Vagina (tissue), 2 donors: ENCODE data around the gene ITGA11. TPM values are rescaled to one million over a fixed set of nuclear protein-coding genes. Genes with fewer than 3 reads are reported as not detected.

Source experiments
- DNase-seq, 2 donors: peaks; one replicate each; pipeline ENCODE4 v3.0.0-alpha.2; 2017; ENCODE audit errors: extremely low spot score in 2 of 2
- H3K27ac ChIP-seq: fragments of 200-600 bp; sonication (generic); one replicate; pipeline ENCODE4 v1.5.1; 2019
- H3K27me3 ChIP-seq: fragments of 200-600 bp; sonication (generic); one replicate; pipeline ENCODE4 v1.5.1; 2019
- H3K36me3 ChIP-seq, 2 donors: fragments of 200-600 bp; sonication (generic); one replicate each; pipeline ENCODE4 v1.5.1; 2017 to 2019
- H3K4me1 ChIP-seq: fragments of 200-600 bp; sonication (generic); one replicate; pipeline ENCODE4 v1.5.1; 2019
- H3K4me3 ChIP-seq, 2 donors: fragments of 200-600 bp; sonication (generic); 1 replicate in 1 of 2; 2 replicates in 1 of 2; pipeline ENCODE4 v1.5.1; 2016 to 2019
- H3K9me3 ChIP-seq: fragments of 200-600 bp; sonication (generic); one replicate; pipeline ENCODE4 v1.5.1; 2019
- CTCF ChIP-seq, 3 experiments: fragments of 450-650 bp in 2 of 3; fragments of 200-600 bp in 1 of 3; sonication (generic) in 1 of 3; IDR thresholded peaks; one replicate each; pipeline ENCODE4 v1.5.1; 2017 to 2019; ENCODE audit warnings: antibody characterized with exemption in 3 of 3, mild to moderate bottlenecking in 2 of 3, moderate library complexity in 2 of 3
- POLR2A ChIP-seq, 2 donors: fragments of 450-650 bp; IDR thresholded peaks; one replicate each; pipeline ENCODE4 v1.6.1; 2017; ENCODE audit warnings: antibody characterized with exemption in 2 of 2, mild to moderate bottlenecking in 2 of 2, moderate library complexity in 2 of 2
- POLR2AphosphoS5 ChIP-seq, 2 donors: sonication (generic); formaldehyde crosslinking; IDR thresholded peaks; one replicate each; pipeline ENCODE4 v1.9.0; 2017; ENCODE audit warnings: antibody characterized with exemption in 2 of 2, mild to moderate bottlenecking in 2 of 2, low read depth in 1 of 2; ENCODE audit not compliant: insufficient read depth in 1 of 2
- intact Hi-C: fragments of 100-400 bp; cut with DNase I; formaldehyde crosslinking; loops from one replicate; pipeline ENCODE4 v1.15.1; 2023
- total RNA-seq: library from RNA; depleted of rRNA; stranded (reverse); fragments of >200 nt; gene quantifications from one replicate; pipeline ENCODE4 v1.2.3, GENCODE V29; 2016

Gene ITGA11
- total RNA-seq, 1 donor from 2014 or later, result 15.5 TPM

GRCh38 chr15:68311859-68312557 is 120.0 kb downstream of the ITGA11 start:
- Histone ChIP-seq H3K36me3 (no peaks in the 10 kb centered on the region), H3K4me3 (no peak overlapping the region), H3K4me1 (peaks cover 2% of the 10 kb centered on the region), H3K27ac (no peak overlapping the region), H3K9me3 (no peaks in the 10 kb centered on the region), H3K27me3 (no peaks in the 10 kb centered on the region)
- no peak for DNase-seq
- TF ChIP-seq POLR2A (IDR thresholded peaks at IDR 0.05) (no peak), POLR2AphosphoS5 (IDR thresholded peaks at IDR 0.05; ENCODE audit: insufficient read depth in 1 of 2, low read depth in 1 of 2) (no peak), CTCF (IDR thresholded peaks at IDR 0.05) (no peak)
- intact Hi-C loops, result no loop called here

GRCh38 chr15:68311464-68311835 is 120.5 kb downstream of the ITGA11 start:
- Histone ChIP-seq H3K4me1 (peaks cover 7% of the 10 kb centered on the region), H3K27ac (no peak overlapping the region), H3K27me3 (no peaks in the 10 kb centered on the region), H3K36me3 (no peaks in the 10 kb centered on the region), H3K4me3 (no peak overlapping the region), H3K9me3 (no peaks in the 10 kb centered on the region)
- intact Hi-C loops, result no loop called here
- no peak for TF ChIP-seq CTCF (IDR thresholded peaks at IDR 0.05)
- no peak for TF ChIP-seq POLR2AphosphoS5 (IDR thresholded peaks at IDR 0.05; ENCODE audit: insufficient read depth in 1 of 2, low read depth in 1 of 2)
- no peak for TF ChIP-seq POLR2A (IDR thresholded peaks at IDR 0.05)
- no peak for DNase-seq

DNA sequence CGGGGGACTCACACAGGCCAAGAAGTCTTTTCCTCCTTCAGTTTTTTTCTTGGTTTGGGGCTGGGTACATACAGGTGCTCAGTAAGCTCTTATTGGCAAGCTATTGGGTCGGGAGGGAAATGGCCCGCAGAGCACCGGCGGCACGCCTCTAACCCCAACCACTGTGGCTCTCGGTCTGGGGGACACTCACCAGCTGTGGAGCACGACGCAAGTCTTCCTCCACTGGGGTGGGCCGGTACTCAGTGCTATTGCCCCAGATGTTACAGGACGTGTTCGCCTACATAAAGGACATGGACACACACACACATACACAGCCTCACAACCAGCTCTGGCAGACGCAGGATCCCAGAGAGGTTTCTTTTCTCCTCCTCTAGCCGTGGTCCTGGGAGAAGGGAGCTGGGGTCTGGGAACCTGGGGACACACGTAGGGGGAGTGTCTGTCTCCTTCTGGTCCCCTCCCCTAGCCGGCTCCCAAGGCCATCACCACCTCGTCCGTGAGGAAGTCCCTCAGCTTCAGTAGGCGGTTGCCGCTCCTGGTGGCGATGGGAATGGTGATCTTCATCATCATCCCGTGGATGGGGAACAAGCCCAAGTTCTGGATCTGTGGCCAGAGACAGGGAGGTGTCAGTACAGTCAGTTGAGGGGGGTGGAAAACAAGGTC is 121.0 kb downstream of the ITGA11 start:
- intact Hi-C loops, result no loop called here
- Histone ChIP-seq H3K36me3 (no peaks in the 10 kb centered on the region), H3K9me3 (no peaks in the 10 kb centered on the region), H3K27ac (no peak overlapping the region), H3K4me1 (peaks cover 11% of the 10 kb centered on the region), H3K27me3 (no peaks in the 10 kb centered on the region), H3K4me3 (no peak overlapping the region)
- peak; percentile 83 to 93 for DNase-seq
- no peak for TF ChIP-seq CTCF (IDR thresholded peaks at IDR 0.05)
- no peak for TF ChIP-seq POLR2A (IDR thresholded peaks at IDR 0.05)
- TF ChIP-seq POLR2AphosphoS5 (IDR thresholded peaks at IDR 0.05; ENCODE audit: insufficient read depth in 1 of 2, low read depth in 1 of 2), result no peak

DNA sequence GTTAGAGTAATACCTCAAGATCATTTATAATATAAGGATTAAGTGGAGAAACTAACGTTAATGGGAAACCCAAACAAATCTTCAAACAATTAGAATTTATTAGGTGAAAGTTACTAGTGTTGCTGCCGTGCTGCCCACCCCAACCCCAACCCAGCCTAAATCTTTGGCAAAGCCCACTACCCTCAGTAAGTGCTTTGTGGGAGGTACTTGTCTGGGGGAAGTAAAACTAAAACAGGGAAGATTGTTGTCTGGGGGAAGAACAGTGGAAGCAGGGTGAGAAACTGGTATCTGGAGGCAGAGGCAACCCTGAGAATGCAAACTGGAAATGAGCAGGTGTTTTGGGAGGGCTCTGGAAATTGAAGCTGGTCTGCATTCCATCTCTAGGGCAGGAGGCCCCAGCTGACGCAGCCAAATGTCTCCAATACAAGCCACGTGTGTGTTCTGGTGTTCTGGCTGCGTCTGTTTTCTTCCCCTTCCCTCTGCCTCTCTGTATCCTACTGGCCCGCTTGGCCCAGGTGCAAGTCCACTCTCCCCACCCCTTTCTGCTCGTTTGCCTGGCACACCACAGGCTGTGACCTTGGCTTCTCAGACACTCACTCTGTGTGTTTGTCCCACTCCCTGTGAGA is 121.7 kb downstream of the ITGA11 start:
- intact Hi-C loops, result no loop called here
- DNase-seq, result peak in 1 of 2 donors; percentile 67
- peak overlapping the region; percentile 9 for H3K27ac ChIP-seq
- peaks cover 11% of the 10 kb centered on the region for H3K4me1 ChIP-seq
- no peak overlapping the region for H3K4me3 ChIP-seq
- H3K27me3 ChIP-seq, result no peaks in the 10 kb centered on the region
- H3K9me3 ChIP-seq, result no peaks in the 10 kb centered on the region
- no peak for TF ChIP-seq POLR2AphosphoS5 (IDR thresholded peaks at IDR 0.05; ENCODE audit: insufficient read depth in 1 of 2, low read depth in 1 of 2)
- no peak for TF ChIP-seq CTCF (IDR thresholded peaks at IDR 0.05)
- TF ChIP-seq POLR2A (IDR thresholded peaks at IDR 0.05), result no peak
- no peaks in the 10 kb centered on the region for H3K36me3 ChIP-seq
